ENCODE data around the gene PARD3. TPM values are rescaled to one million over a fixed set of nuclear protein-coding genes. Genes with fewer than 3 reads are reported as not detected.

PARD3 gene
- total and polyA plus RNA-seq, 10 of the 15 experiments (the other 5 are each of a cell fraction or from before 2014, with no cell fraction given): 2.6 to 43.1 (median 13.9) TPM

DNA sequence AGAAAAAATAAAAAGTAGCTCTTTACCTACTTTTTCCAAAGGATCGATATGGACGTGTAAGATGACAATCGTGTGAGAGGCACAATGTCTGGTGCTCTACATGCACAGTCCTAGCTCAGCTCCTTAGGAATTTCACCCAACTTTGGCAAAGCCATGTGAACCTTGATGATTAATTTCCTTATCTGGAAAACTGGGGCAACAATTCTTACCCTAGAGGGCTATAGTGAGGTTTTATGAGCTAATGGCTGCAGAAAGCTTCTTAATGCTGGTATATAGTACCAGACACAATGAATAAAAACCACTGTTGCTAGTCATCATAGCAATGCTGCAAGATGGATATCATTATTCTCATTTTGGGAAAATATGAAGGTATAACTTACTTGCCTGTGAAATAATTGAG, 202.7 kb downstream of the PARD3 start (continued):
- TF ChIP-seq, protein P1, sequence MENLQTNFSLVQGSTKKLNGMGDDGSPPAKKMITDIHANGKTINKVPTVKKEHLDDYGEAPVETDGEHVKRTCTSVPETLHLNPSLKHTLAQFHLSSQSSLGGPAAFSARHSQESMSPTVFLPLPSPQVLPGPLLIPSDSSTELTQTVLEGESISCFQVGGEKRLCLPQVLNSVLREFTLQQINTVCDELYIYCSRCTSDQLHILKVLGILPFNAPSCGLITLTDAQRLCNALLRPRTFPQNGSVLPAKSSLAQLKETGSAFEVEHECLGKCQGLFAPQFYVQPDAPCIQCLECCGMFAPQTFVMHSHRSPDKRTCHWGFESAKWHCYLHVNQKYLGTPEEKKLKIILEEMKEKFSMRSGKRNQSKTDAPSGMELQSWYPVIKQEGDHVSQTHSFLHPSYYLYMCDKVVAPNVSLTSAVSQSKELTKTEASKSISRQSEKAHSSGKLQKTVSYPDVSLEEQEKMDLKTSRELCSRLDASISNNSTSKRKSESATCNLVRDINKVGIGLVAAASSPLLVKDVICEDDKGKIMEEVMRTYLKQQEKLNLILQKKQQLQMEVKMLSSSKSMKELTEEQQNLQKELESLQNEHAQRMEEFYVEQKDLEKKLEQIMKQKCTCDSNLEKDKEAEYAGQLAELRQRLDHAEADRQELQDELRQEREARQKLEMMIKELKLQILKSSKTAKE (IDR thresholded peaks at IDR 0.05; ENCODE audit: low read depth, poor library complexity, severe bottlenecking): no peak

DNA sequence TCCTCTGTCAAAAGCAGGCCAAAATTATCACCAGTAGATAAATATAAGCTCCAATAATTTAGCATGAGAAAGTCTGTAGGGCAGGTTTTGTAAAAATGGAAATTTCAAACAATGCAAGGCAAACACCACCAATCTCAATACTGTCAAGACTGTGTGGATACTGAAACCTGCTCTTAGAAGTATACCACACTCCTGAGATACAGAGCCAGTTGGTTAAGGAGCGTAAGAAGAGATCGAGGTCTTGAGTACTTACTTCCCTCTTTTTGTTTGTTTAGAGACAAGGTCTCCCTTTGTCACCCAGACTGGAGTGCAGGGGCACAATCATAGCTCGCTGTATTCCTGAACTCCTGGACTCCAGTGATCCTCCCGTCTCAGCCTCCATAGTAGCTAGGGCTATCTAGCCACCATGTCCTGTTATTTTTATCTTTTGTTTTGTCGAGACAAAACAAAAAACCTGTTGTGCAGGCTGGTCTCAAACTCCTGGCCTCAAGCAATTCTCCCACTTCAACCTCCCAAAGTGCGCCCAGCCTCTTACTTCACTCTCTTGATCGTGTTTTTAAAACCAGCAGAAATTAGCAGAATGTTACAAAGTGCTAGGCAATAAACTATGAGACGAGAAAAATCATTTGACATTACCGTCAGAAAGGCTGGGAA, 205.7 kb downstream of the PARD3 start:
- no peak overlapping the region for H3K4me2 ChIP-seq (ENCODE audit: control insufficient read depth, insufficient read depth)
- no peaks in the 10 kb centered on the region; the same call in 2 of the 3 replicates for H3K9me3 ChIP-seq (replicated peaks; ENCODE audit: control insufficient read depth, insufficient read depth, low read length)
- POLR2A ChIA-PET: interaction anchor here (0.6 to 2.0 kb wide), 2 partner anchors 16 to 47 kb away, joined by 9 to 13 read pairs; no protein-coding TSS in a partner anchor
- H3K27me3 ChIP-seq (replicated peaks in 1 of 2; ENCODE audit: control insufficient read depth in 2 of 2, insufficient read depth in 2 of 2, low read length in 1 of 2): no peaks in the 10 kb centered on the region
- no TSS peak for BruUV-seq (replicated peaks)
- RAD21 ChIA-PET (ENCODE audit: unreplicated experiment): interaction anchor here (1.9 to 2.6 kb wide), 2 partner anchors 15 to 85 kb away, joined by 5 to 6 read pairs; no protein-coding TSS in a partner anchor
- FAIRE-seq (no peak), DNase-seq (ENCODE audit: low read depth, low spot score) (no peak), ATAC-seq (peak; percentile 90)
- CTCF ChIA-PET: interaction anchor here (1.5 to 4.2 kb wide), 4 partner anchors 15 to 87 kb away, joined by 3 to 15 read pairs (median 5); no protein-coding TSS in a partner anchor
- no peaks in the 10 kb centered on the region for H3K79me2 ChIP-seq (ENCODE audit: control insufficient read depth, insufficient read depth, low read length)
- intact Hi-C loops (cut with micrococcal nuclease; ENCODE audit: unreplicated experiment) (no loop called here), in situ Hi-C loops (cut with MboI) (no loop called here)
- H3K27ac ChIP-seq (ENCODE audit: control insufficient read depth, insufficient read depth): no peak overlapping the region
- SMC1A ChIA-PET (ENCODE audit: uncharacterized antibody, unreplicated experiment): interaction anchor here (0.9 to 4.1 kb wide), 9 partner anchors 10 to 105 kb away, joined by 3 to 17 read pairs (median 5); no protein-coding TSS in a partner anchor
- no peaks in the 10 kb centered on the region for H3K4me1 ChIP-seq (ENCODE audit: control insufficient read depth, insufficient read depth, low read length)
- WGBS (ENCODE audit: insufficient coverage, insufficient replicate concordance, low lambda C conversion rate, missing lambda C conversion rate): 59% methylated on average over 9 of the region's 9 CpGs
- H3K4me3 ChIP-seq: no peak overlapping the region
- H3K9ac ChIP-seq (ENCODE audit: control insufficient read depth, insufficient read depth, low read length): no peak overlapping the region
- H3K36me3 ChIP-seq (ENCODE audit: control insufficient read depth in 2 of 2, insufficient read depth in 2 of 2, low read length in 1 of 2): no peaks in the 10 kb centered on the region
- TF ChIP-seq DPF2 (IDR thresholded peaks at IDR 0.05) (no peak), IKZF2 (IDR thresholded peaks at IDR 0.05) (peak; percentile 42 to 47; a peak in 2 of 4 replicates), FOXM1 (IDR thresholded peaks at IDR 0.05; ENCODE audit: low read depth, low read length) (no peak), EED (IDR thresholded peaks at IDR 0.05; ENCODE audit: low read depth) (no peak), BRCA1 (IDR thresholded peaks at IDR 0.05; ENCODE audit: low read depth, low read length) (no peak)
- H2AFZ ChIP-seq (ENCODE audit: control insufficient read depth, low read depth, low read length): no peak overlapping the region
- H4K20me1 ChIP-seq (ENCODE audit: control insufficient read depth, insufficient read depth): no peaks in the 10 kb centered on the region

Data from GM12878 (cell line).